ENCODE measurements around the gene STARD10. TPM values are rescaled to one million over a fixed set of nuclear protein-coding genes. Genes with fewer than 3 reads are reported as not detected.

STARD10 gene
- total RNA-seq, 3 donors from 2014 or later = 177 to 472 (median 306) TPM

DNA sequence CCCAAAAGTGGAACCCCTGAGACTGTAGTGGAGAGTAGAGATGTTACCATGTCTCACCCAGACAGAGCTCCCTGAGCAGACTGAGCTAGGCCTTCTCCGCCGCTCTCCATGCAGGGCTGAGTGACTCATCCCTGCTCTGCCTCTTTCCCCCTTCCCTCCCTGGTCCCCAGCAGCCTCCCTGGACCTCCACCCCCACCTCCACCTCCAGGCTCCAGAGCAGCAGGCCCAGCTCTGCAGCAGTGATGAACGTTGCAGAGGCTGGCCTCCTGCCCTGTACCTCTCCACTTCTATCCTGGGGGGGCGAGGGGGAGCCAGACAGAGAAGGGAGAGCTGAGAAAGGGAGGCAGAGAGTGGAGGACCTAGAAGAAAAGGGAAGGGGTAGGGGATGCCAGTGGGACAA is 22.3 kb downstream of the STARD10 start:
- intact Hi-C loops (cut with DNase I, micrococcal nuclease) = no loop called here
- no peak for ATAC-seq
- no peaks in the 10 kb centered on the region for H3K36me3 ChIP-seq (ENCODE audit: low read depth)
- H3K9me3 ChIP-seq = no peaks in the 10 kb centered on the region
- H3K4me3 ChIP-seq = no peak overlapping the region
- no peak for TF ChIP-seq CTCF (IDR thresholded peaks at IDR 0.05)
- peaks cover 26% of the 10 kb centered on the region for H3K4me1 ChIP-seq (ENCODE audit: low read depth)
- no peak for DNase-seq

DNA sequence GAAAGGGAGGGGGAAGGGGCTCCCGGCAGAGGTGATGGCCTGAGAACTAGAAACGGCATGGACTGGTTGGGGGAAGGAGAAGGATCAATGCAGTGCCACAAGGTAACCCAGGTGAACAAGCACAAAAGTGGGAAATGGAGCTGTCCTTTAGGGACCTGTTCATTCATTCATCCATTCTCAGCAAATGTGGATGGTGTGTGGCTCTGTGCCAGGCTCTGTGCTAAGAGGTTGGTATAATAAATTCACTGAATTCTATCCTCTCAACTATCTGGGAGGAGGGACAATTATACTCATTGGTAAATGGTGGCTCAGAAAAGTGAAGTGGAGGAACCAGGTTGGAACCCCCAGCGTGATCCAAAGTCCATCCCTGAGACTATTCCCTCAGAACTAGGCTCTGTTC is 23.0 kb downstream of the STARD10 start:
- TF ChIP-seq CTCF (IDR thresholded peaks at IDR 0.05) = no peak
- H3K4me1 ChIP-seq (ENCODE audit: low read depth) = peaks cover 24% of the 10 kb centered on the region

GRCh38 chr11:72769680-72770079 is 24.2 kb downstream of the STARD10 start:
- peaks cover 30% of the 10 kb centered on the region for H3K4me1 ChIP-seq (ENCODE audit: low read depth)
- intact Hi-C loops (cut with DNase I, micrococcal nuclease) = no loop called here
- H3K4me3 ChIP-seq = no peak overlapping the region
- H3K36me3 ChIP-seq (ENCODE audit: low read depth) = no peaks in the 10 kb centered on the region
- TF ChIP-seq CTCF (IDR thresholded peaks at IDR 0.05) = no peak
- ATAC-seq (no peak), DNase-seq (no peak)
- H3K9me3 ChIP-seq = no peaks in the 10 kb centered on the region

More for the DNA sequence above, 23.0 kb downstream of the STARD10 start:
- ATAC-seq (no peak), DNase-seq (no peak)
- intact Hi-C loops (cut with DNase I, micrococcal nuclease) = no loop called here
- H3K9me3 ChIP-seq = no peaks in the 10 kb centered on the region
- H3K36me3 ChIP-seq (ENCODE audit: low read depth) = no peaks in the 10 kb centered on the region
- H3K4me3 ChIP-seq = no peak overlapping the region

DNA sequence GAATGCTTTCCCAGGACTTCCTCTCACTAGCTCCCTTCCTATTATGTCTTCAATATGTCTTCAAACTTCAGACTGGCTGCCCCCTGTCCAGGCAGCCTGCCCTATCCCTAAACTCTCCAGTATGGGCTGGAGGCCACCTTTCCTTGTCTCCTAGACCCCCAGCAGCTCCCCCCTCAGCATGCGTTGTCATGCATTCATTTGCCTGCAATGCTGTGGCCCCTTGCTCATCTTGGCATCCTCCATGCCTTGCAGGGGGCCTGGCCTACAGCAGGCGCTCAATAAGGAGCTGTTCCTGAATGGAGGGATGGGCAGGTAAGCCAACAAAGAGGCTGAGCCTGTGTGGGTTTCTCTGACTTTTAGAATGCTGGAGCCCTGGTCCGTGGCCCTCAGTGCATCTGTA is 25.3 kb downstream of the STARD10 start:
- no peak for TF ChIP-seq CTCF (IDR thresholded peaks at IDR 0.05)
- Histone ChIP-seq H3K4me1 (ENCODE audit: low read depth) (peaks cover 27% of the 10 kb centered on the region), H3K36me3 (ENCODE audit: low read depth) (no peaks in the 10 kb centered on the region), H3K9me3 (no peaks in the 10 kb centered on the region), H3K4me3 (no peak overlapping the region)
- ATAC-seq (no peak), DNase-seq (no peak)
- intact Hi-C loops (cut with DNase I, micrococcal nuclease) = no loop called here

DNA sequence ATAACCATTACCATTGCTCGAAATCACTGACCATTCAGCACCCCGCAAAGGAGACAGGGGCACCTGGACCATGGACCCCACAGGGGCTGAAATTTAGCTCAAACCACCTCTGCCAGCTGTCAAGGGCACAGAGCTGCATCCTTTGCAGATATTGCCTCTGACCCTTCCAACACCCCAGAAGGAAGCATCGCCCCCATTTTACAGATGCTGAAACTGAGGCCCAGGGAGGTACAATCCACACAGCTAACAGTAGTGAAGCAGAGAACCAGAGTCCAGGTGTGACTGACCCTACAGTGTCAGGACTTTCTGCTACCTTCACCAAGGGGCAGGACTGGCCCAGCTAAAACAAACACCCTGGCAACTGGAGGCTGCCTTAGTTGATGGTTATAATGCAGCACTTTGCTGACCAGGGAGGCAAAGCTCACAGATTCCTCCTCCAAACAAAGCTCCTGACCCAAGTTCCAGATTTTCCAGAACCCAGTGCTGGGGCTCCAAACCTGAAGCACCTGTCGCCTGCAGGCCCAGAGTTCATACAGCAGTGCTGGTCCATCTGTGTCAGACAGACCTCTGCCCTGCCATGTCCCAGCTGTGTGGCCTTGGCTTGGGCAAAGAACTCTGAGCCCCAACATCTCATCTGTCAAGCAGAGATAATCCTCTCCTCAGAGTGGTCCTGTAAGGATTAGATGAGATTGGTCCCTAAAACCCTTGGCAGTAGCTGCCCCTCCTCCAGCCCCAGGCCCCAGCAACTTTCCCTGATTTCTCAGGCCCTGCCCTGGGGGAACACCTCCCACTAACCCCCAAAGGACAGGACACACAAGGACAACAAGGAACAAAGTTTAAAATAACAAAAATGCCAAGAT is 26.4 kb downstream of the STARD10 start:
- intact Hi-C loops (cut with DNase I, micrococcal nuclease) = no loop called here
- Histone ChIP-seq H3K9me3 (no peaks in the 10 kb centered on the region), H3K36me3 (ENCODE audit: low read depth) (no peaks in the 10 kb centered on the region), H3K4me3 (no peak overlapping the region), H3K4me1 (ENCODE audit: low read depth) (peaks cover 22% of the 10 kb centered on the region)
- TF ChIP-seq CTCF (IDR thresholded peaks at IDR 0.05) = no peak
- DNase-seq (no peak), ATAC-seq (no peak)
